HuH-7.5 (cell line): ENCODE data around the gene SCAND1.
"Not testable (repeated sequence)": the region's sequence is repeated elsewhere in the genome, so short reads cannot be mapped to it uniquely, and the experiment has no call there.

Experiments used
- DNase-seq: peaks from one replicate; pipeline ENCODE4 v3.0.0; 2011; ENCODE audit warnings: low spot score

SCAND1 gene

GRCh38 chr20:35954200-35954906, at the start of gene SCAND1:
Gene SCAND1 (minus strand): TSS chr20:35954502. CDS start chr20:35954284, 218 bp downstream.
- peak; percentile 86 for DNase-seq

GRCh38 chr20:36004045-36004444, 49.7 kb upstream of the SCAND1 start:
- no peak for DNase-seq

GRCh38 chr20:36002855-36003254, 48.6 kb upstream of the SCAND1 start:
- no peak for DNase-seq

- not testable (repeated sequence) for DNase-seq
Measured at GRCh38 chr20:36001331-36001730, 47.0 kb upstream of the SCAND1 start.

GRCh38 chr20:35996492-35996891, 42.2 kb upstream of the SCAND1 start:
- DNase-seq, result not testable (repeated sequence)

GRCh38 chr20:35994994-35995453, 40.7 kb upstream of the SCAND1 start:
- peak; percentile 84 for DNase-seq

- DNase-seq, result peak; percentile 82
Measured at GRCh38 chr20:35992713-35993335, 38.5 kb upstream of the SCAND1 start.

GRCh38 chr20:35991142-35991771, 37.0 kb upstream of the SCAND1 start:
- peak; percentile 44 for DNase-seq

- no peak for DNase-seq
Measured at GRCh38 chr20:35988910-35989463, 34.7 kb upstream of the SCAND1 start.

- DNase-seq, result no peak
Measured at GRCh38 chr20:35985806-35986205, 31.5 kb upstream of the SCAND1 start.

GRCh38 chr20:35984382-35984781, 30.1 kb upstream of the SCAND1 start:
- DNase-seq, result no peak

- DNase-seq, result no peak
Measured at GRCh38 chr20:35981969-35982368, 27.7 kb upstream of the SCAND1 start.

GRCh38 chr20:35979544-35979943, 25.2 kb upstream of the SCAND1 start:
- DNase-seq, result no peak

- no peak for DNase-seq
Measured at GRCh38 chr20:35978041-35978513, 23.8 kb upstream of the SCAND1 start.

- no peak for DNase-seq
Measured at GRCh38 chr20:35975576-35976373, 21.5 kb upstream of the SCAND1 start.

GRCh38 chr20:35974256-35974655, 20.0 kb upstream of the SCAND1 start:
- DNase-seq, result no peak

GRCh38 chr20:35972462-35972861, 18.2 kb upstream of the SCAND1 start:
- no peak for DNase-seq

GRCh38 chr20:35971981-35972380, 17.7 kb upstream of the SCAND1 start:
- no peak for DNase-seq

GRCh38 chr20:35968930-35969329, 14.6 kb upstream of the SCAND1 start:
- no peak for DNase-seq

- DNase-seq, result no peak
Measured at GRCh38 chr20:35967979-35968640, 13.8 kb upstream of the SCAND1 start, which contains the start of gene CNBD2. Gene CNBD2 (plus strand): TSS chr20:35968590. CDS start chr20:35968763, 173 bp downstream.

- DNase-seq, result no peak
Measured at GRCh38 chr20:35963878-35964277, 9.6 kb upstream of the SCAND1 start.
